WTC11 (cell line): ENCODE measurements around the gene PANX2. TPM values are rescaled to one million over a fixed set of nuclear protein-coding genes. Genes with fewer than 3 reads are reported as not detected.
A peak's percentile ranks its signal among the peaks of the same experiment; 100 is the strongest.

Experiments used
- ATAC-seq: fragments of 200-7000 bp; cut with Tn5 transposase; 2 replicates; pipeline ENCODE4 v1.10.0; 2021; ENCODE audit warnings: mild to moderate bottlenecking, moderate library complexity
- CTCF ChIA-PET: fragments of 300-600 bp; sonication (Branson Sonifier 250); formaldehyde crosslinking; loops from one replicate; lab custom pipeline; 2021; ENCODE audit warnings: antibody characterized with exemption; lab: Charles Lee
- POLR2A ChIA-PET: fragments of 350-600 bp; sonication (Branson Sonifier 250); formaldehyde crosslinking; loops from one replicate; lab custom pipeline; 2021; ENCODE audit warnings: antibody characterized with exemption; lab: Charles Lee
- DNase-seq: peaks from one replicate; pipeline ENCODE4 v3.0.0; 2021; ENCODE audit warnings: low spot score
- H3K27ac Mint-ChIP-seq: 2 replicates; pipeline ENCODE4 v1.8.0; 2021; ENCODE audit warnings: mixed read lengths
- H3K27me3 Mint-ChIP-seq: 2 replicates; pipeline ENCODE4 v1.8.0; 2021; ENCODE audit warnings: low read depth, mild to moderate bottlenecking, moderate library complexity, mixed read lengths
- H3K36me3 Mint-ChIP-seq: 2 replicates; pipeline ENCODE4 v1.8.0; 2021; ENCODE audit warnings: mixed read lengths
- H3K4me1 Mint-ChIP-seq: 2 replicates; pipeline ENCODE4 v1.8.0; 2022; ENCODE audit warnings: mixed read lengths
- H3K4me3 Mint-ChIP-seq: 2 replicates; pipeline ENCODE4 v1.8.0; 2021; ENCODE audit warnings: mild to moderate bottlenecking, moderate library complexity, mixed read lengths
- H3K9me3 Mint-ChIP-seq: 2 replicates; pipeline ENCODE4 v1.8.0; 2021; ENCODE audit warnings: mixed read lengths
- ARID4B ChIP-seq: sonication (generic); formaldehyde crosslinking; IDR thresholded peaks from 2 replicates; pipeline ENCODE4 v1.8.0; 2023; ENCODE audit warnings: missing genetic modification reagents, mild to moderate bottlenecking, borderline replicate concordance
- ATF2 ChIP-seq: sonication (generic); formaldehyde crosslinking; IDR thresholded peaks from 2 replicates; pipeline ENCODE4 v1.8.1; 2022; ENCODE audit warnings: low read depth, missing genetic modification reagents, borderline replicate concordance
- ATF3 ChIP-seq: sonication (generic); formaldehyde crosslinking; conservative IDR thresholded peaks from 2 replicates; pipeline ENCODE4 v1.8.1; 2022; ENCODE audit warnings: mild to moderate bottlenecking, missing genetic modification reagents
- CBFB ChIP-seq: sonication (generic); formaldehyde crosslinking; IDR thresholded peaks from 2 replicates; pipeline ENCODE4 v1.8.1; 2022; ENCODE audit warnings: mild to moderate bottlenecking, low read depth, missing genetic modification reagents
- E2F5 ChIP-seq: sonication (generic); formaldehyde crosslinking; IDR thresholded peaks from 2 replicates; pipeline ENCODE4 v1.8.1; 2022; ENCODE audit warnings: mild to moderate bottlenecking, moderate library complexity, missing genetic modification reagents
- FOXJ3 ChIP-seq: sonication (generic); formaldehyde crosslinking; IDR thresholded peaks from 2 replicates; pipeline ENCODE4 v1.9.0; 2021; ENCODE audit warnings: missing genetic modification reagents, mild to moderate bottlenecking, borderline replicate concordance
- FOXP4 ChIP-seq: sonication (generic); formaldehyde crosslinking; IDR thresholded peaks from 2 replicates; pipeline ENCODE4 v1.8.0; 2022; ENCODE audit warnings: mild to moderate bottlenecking, missing genetic modification reagents
- JUN ChIP-seq: sonication (generic); formaldehyde crosslinking; IDR thresholded peaks from 2 replicates; pipeline ENCODE4 v1.8.0; 2023; ENCODE audit warnings: mild to moderate bottlenecking, missing genetic modification reagents
- MXD4 ChIP-seq: fragments of 250-450 bp; sonication (Bioruptor Pico); IDR thresholded peaks from 2 replicates; pipeline ENCODE4 v1.8.0; 2021; ENCODE audit warnings: mild to moderate bottlenecking, moderate library complexity, borderline replicate concordance
- NR2C2 ChIP-seq: sonication (generic); formaldehyde crosslinking; IDR thresholded peaks from 2 replicates; pipeline ENCODE4 v1.8.0; 2022; ENCODE audit warnings: mild to moderate bottlenecking, missing genetic modification reagents
- SMAD3 ChIP-seq: sonication (generic); formaldehyde crosslinking; IDR thresholded peaks from 2 replicates; pipeline ENCODE4 v1.8.0; 2022; ENCODE audit warnings: missing genetic modification reagents, mild to moderate bottlenecking, borderline replicate concordance
- STAT6 ChIP-seq: sonication (generic); formaldehyde crosslinking; conservative IDR thresholded peaks from 2 replicates; pipeline ENCODE4 v1.8.1; 2023; ENCODE audit warnings: mild to moderate bottlenecking, low read depth, missing genetic modification reagents, moderate library complexity
- TCF7 ChIP-seq: sonication (generic); formaldehyde crosslinking; IDR thresholded peaks from 2 replicates; pipeline ENCODE4 v1.8.0; 2022; ENCODE audit warnings: mild to moderate bottlenecking, low read depth, missing genetic modification reagents, moderate library complexity
- ZNF512 ChIP-seq: sonication (generic); formaldehyde crosslinking; IDR thresholded peaks from 2 replicates; pipeline ENCODE4 v1.8.1; 2022; ENCODE audit warnings: missing genetic modification reagents, borderline replicate concordance
- ZSCAN18 ChIP-seq: fragments of 250-450 bp; sonication (Bioruptor Pico); IDR thresholded peaks from 2 replicates; pipeline ENCODE4 v2.1.2; 2022; ENCODE audit warnings: mild to moderate bottlenecking, moderate library complexity
- total RNA-seq: library from RNA; stranded (reverse); gene quantifications from 3 replicates; pipeline ENCODE4 v1.2.3, GENCODE V29; 2021

Gene PANX2
- total RNA-seq, 1 experiment from 2014 or later = 10.2 TPM

- ChIA-PET POLR2A (no interaction called here), CTCF (interaction anchor here (0.8 to 1.5 kb wide), 5 partner anchors 19 to 66 kb away, joined by 3 to 8 read pairs (median 5); no protein-coding TSS in a partner anchor)
- TF ChIP-seq E2F5 = no peak
- TF ChIP-seq ATF2 (CRISPR knock-in tag) = no peak
- no peak for TF ChIP-seq ATF3 (CRISPR knock-in tag)
- TF ChIP-seq FOXJ3 = no peak
- no peak for TF ChIP-seq TCF7 (CRISPR knock-in tag)
- no peak for TF ChIP-seq NR2C2 (CRISPR knock-in tag)
- no peak for TF ChIP-seq JUN (CRISPR knock-in tag)
- TF ChIP-seq MXD4 = no peak
- no peak for TF ChIP-seq ARID4B (CRISPR knock-in tag)
- TF ChIP-seq STAT6 (CRISPR knock-in tag) = no peak
- TF ChIP-seq ZNF512 (CRISPR knock-in tag) = no peak
- TF ChIP-seq CBFB = no peak
- TF ChIP-seq FOXP4 (CRISPR knock-in tag) = no peak
- no peak for TF ChIP-seq ZSCAN18 (CRISPR knock-in tag)
- TF ChIP-seq SMAD3 (CRISPR knock-in tag) = no peak
- H3K4me3 Mint-ChIP-seq = peak overlapping the region; percentile 80
- H3K9me3 Mint-ChIP-seq = no peaks in the 10 kb centered on the region
- H3K4me1 Mint-ChIP-seq = peaks cover 3% of the 10 kb centered on the region; the same call in 1 of the 2 replicates
- no peak overlapping the region for H3K27ac Mint-ChIP-seq
- H3K27me3 Mint-ChIP-seq = peaks cover 25% of the 10 kb centered on the region
- DNase-seq (no peak), ATAC-seq (no peak)
- H3K36me3 Mint-ChIP-seq = no peaks in the 10 kb centered on the region
Measured at GRCh38 chr22:50171319-50171964, 911 bp downstream of the PANX2 start.
